Activated naive CD4-positive, alpha-beta T cell treated with anti-CD3 and anti-CD28 coated beads for 36 hours (primary cell): ENCODE measurements around the gene BCL6. TPM values are rescaled to one million over a fixed set of nuclear protein-coding genes. Genes with fewer than 3 reads are reported as not detected.

ENCODE experiments used
- CTCF ChIA-PET: fragments of 350-600 bp; sonication (Branson Sonifier 250); formaldehyde crosslinking; loops from one replicate; lab custom pipeline; 2021; ENCODE audit warnings: antibody characterized with exemption; lab: Charles Lee
- DNase-seq: peaks from one replicate; pipeline ENCODE4 v3.0.0-alpha.2; 2020
- H3K27ac Mint-ChIP-seq: one replicate; pipeline ENCODE4 v1.8.0; 2021; ENCODE audit warnings: mild to moderate bottlenecking, mixed read lengths
- H3K27me3 Mint-ChIP-seq: one replicate; pipeline ENCODE4 v1.8.0; 2021; ENCODE audit warnings: low read depth, mixed read lengths
- H3K36me3 Mint-ChIP-seq: one replicate; pipeline ENCODE4 v1.8.0; 2021; ENCODE audit warnings: low read depth, mixed read lengths
- H3K4me1 Mint-ChIP-seq: one replicate; pipeline ENCODE4 v1.8.0; 2021; ENCODE audit warnings: low read depth, mixed read lengths
- H3K4me3 Mint-ChIP-seq: one replicate; pipeline ENCODE4 v1.8.0; 2021; ENCODE audit warnings: mild to moderate bottlenecking, moderate library complexity, mixed read lengths
- H3K9me3 Mint-ChIP-seq: one replicate; pipeline ENCODE4 v1.8.0; 2021; ENCODE audit warnings: mixed read lengths
- intact Hi-C: fragments of 100-400 bp; cut with micrococcal nuclease; formaldehyde crosslinking; loops from one replicate; pipeline ENCODE4 v1.15.1; 2023
- total RNA-seq, 2 experiments: library from RNA; stranded (reverse); gene quantifications; one replicate each; pipeline ENCODE4 v1.2.3, GENCODE V29; 2021

Gene BCL6
- total RNA-seq, 2 experiments from 2014 or later: 98.9 to 101 TPM

- H3K27ac Mint-ChIP-seq: no peak overlapping the region
- intact Hi-C loops: loop anchor here (1.0 to 10.0 kb wide), 5 partner anchors 34 to 565 kb away; no protein-coding TSS in a partner anchor
- H3K36me3 Mint-ChIP-seq: no peaks in the 10 kb centered on the region
- no peak overlapping the region for H3K4me3 Mint-ChIP-seq
- CTCF ChIA-PET: interaction anchor here (0.6 to 14.7 kb wide), 63 partner anchors 9 to 1485 kb away, joined by 3 to 283 read pairs (median 5); partner anchors contain the start of gene RTP4
- H3K9me3 Mint-ChIP-seq: peaks cover under 1% of the 10 kb centered on the region
- H3K27me3 Mint-ChIP-seq: peaks cover 28% of the 10 kb centered on the region
- peak; percentile 80 for DNase-seq
- H3K4me1 Mint-ChIP-seq: peaks cover 6% of the 10 kb centered on the region
These were observed 65.5 kb downstream of the BCL6 start for GRCh38 chr3:187679638-187680396.

GRCh38 chr3:187678726-187679268, 66.5 kb downstream of the BCL6 start:
- CTCF ChIA-PET: interaction anchor here (0.5 to 14.7 kb wide), 54 partner anchors 8 to 1486 kb away, joined by 3 to 283 read pairs (median 5); partner anchors contain the start of gene RTP4
- Mint-ChIP-seq H3K27ac (no peak overlapping the region), H3K4me1 (no peaks in the 10 kb centered on the region), H3K4me3 (no peak overlapping the region), H3K36me3 (no peaks in the 10 kb centered on the region), H3K9me3 (no peaks in the 10 kb centered on the region), H3K27me3 (peaks cover 31% of the 10 kb centered on the region)
- intact Hi-C loops: loop anchor here (1.0 to 10.0 kb wide), 5 partner anchors 36 to 564 kb away; no protein-coding TSS in a partner anchor
- DNase-seq: peak; percentile 64

GRCh38 chr3:187677604-187678003, 67.7 kb downstream of the BCL6 start:
- intact Hi-C loops: loop anchor here (10.0 kb wide), 1 partner anchor 563 kb away; no protein-coding TSS in a partner anchor
- Mint-ChIP-seq H3K9me3 (no peaks in the 10 kb centered on the region), H3K4me3 (no peak overlapping the region), H3K27ac (no peak overlapping the region), H3K27me3 (peaks cover 30% of the 10 kb centered on the region), H3K36me3 (no peaks in the 10 kb centered on the region), H3K4me1 (no peaks in the 10 kb centered on the region)
- CTCF ChIA-PET: interaction anchor here (0.6 to 14.7 kb wide), 10 partner anchors 13 to 716 kb away, joined by 3 to 283 read pairs (median 6); no protein-coding TSS in a partner anchor
- DNase-seq: no peak

GRCh38 chr3:187673012-187673411, 72.3 kb downstream of the BCL6 start:
- Mint-ChIP-seq H3K36me3 (no peaks in the 10 kb centered on the region), H3K4me3 (no peak overlapping the region), H3K27ac (no peak overlapping the region), H3K27me3 (peaks cover 56% of the 10 kb centered on the region), H3K4me1 (peaks cover 3% of the 10 kb centered on the region), H3K9me3 (no peaks in the 10 kb centered on the region)
- intact Hi-C loops: loop anchor here (10.0 kb wide), 1 partner anchor 558 kb away; no protein-coding TSS in a partner anchor
- CTCF ChIA-PET: interaction anchor here (0.6 to 14.7 kb wide), 2 partner anchors 353 to 450 kb away, joined by 7 to 283 read pairs; no protein-coding TSS in a partner anchor
- DNase-seq: no peak

Other genes with a start within 250 kb of the BCL6 start
- gene SST, start 75.1 kb downstream of the BCL6 start, total RNA-seq: not detected
- not detected for gene RTP2, start 42.9 kb downstream of the BCL6 start, total RNA-seq